HCT116 (cell line): Measurements from ENCODE around the gene IDH3G. TPM values are rescaled to one million over a fixed set of nuclear protein-coding genes. Genes with fewer than 3 reads are reported as not detected.

Source experiments
- ATAC-seq: fragments of 200-7000 bp; cut with Tn5 transposase; 2 replicates; pipeline ENCODE4 v1.9.1; 2020; ENCODE audit warnings: mild to moderate bottlenecking, moderate library complexity
- BruUV-seq: library from RNA; stranded (reverse); fragments of 400-500 nt; replicated peaks from 2 replicates; lab custom pipeline; 2021; lab: Mats Ljungman, UMichigan
- CTCF ChIA-PET: fragments of 300-600 bp; sonication (Branson Sonifier 250); formaldehyde crosslinking; loops from one replicate; lab custom pipeline; 2021; ENCODE audit warnings: antibody characterized with exemption; lab: Charles Lee
- POLR2A ChIA-PET: fragments of 300-600, 350-600 bp; sonication (Branson Sonifier 250); formaldehyde crosslinking; loops from one replicate; lab custom pipeline; 2021; ENCODE audit warnings: antibody characterized with exemption; lab: Charles Lee
- RAD21 ChIA-PET, 2 experiments: fragments of 300-600 bp; sonication (Branson Sonifier 250); formaldehyde crosslinking; loops; one replicate each; lab custom pipeline; 2023; ENCODE audit warnings: low total read pairs in 2 of 2; ENCODE audit not compliant: uncharacterized antibody in 2 of 2, unreplicated experiment in 2 of 2, low non-redundant PET in 1 of 2; lab: Charles Lee
- DNase-seq: peaks from one replicate; pipeline ENCODE4 v3.0.0-alpha.2; 2010; ENCODE audit warnings: low read depth, low spot score
- H2AFZ ChIP-seq: fragments of 200-600 bp; shearing (Covaris generic), sonication (generic); 2 replicates; pipeline ENCODE4 v1.6.1; 2017; ENCODE audit warnings: low read depth, mixed run types, mixed read lengths, antibody characterized with exemption, low read length; ENCODE audit not compliant: poor library complexity, severe bottlenecking
- H3K27ac ChIP-seq: 2 replicates; pipeline ENCODE4 v1.5.1; 2012; ENCODE audit warnings: low read depth, low read length
- H3K27me3 ChIP-seq: fragments of 200-600 bp; sonication (generic); 2 replicates; pipeline ENCODE4 v1.6.1; 2016; ENCODE audit warnings: mixed run types, low read length, mixed read lengths; ENCODE audit not compliant: insufficient read depth
- H3K36me3 ChIP-seq, 2 experiments: fragments of 200-500 bp in 1 of 2; fragments of 200-600 bp in 1 of 2; sonication (Bioruptor generic) in 1 of 2; sonication (generic) in 1 of 2; 2 replicates each; pipeline versions ENCODE4 v1.5.1 to v1.6.1; 2014 to 2016; ENCODE audit warnings: low read length in 2 of 2, inconsistent platforms in 1 of 2, mixed read lengths in 1 of 2, mixed run types in 1 of 2; ENCODE audit not compliant: insufficient read depth in 2 of 2, control insufficient read depth in 1 of 2
- H3K4me1 ChIP-seq, 2 experiments: fragments of 200-600 bp in 1 of 2; sonication (generic) in 1 of 2; 2 replicates each; pipeline versions ENCODE4 v1.5.1 to v1.6.1; 2012 to 2017; ENCODE audit warnings: low read length in 2 of 2, inconsistent platforms in 1 of 2, mild to moderate bottlenecking in 1 of 2, mixed read lengths in 1 of 2, mixed run types in 1 of 2, moderate library complexity in 1 of 2; ENCODE audit not compliant: insufficient read depth in 2 of 2, control insufficient read depth in 1 of 2
- H3K4me2 ChIP-seq: fragments of 200-600 bp; sonication (generic); 2 replicates; pipeline ENCODE4 v1.6.1; 2017; ENCODE audit warnings: mixed run types, low read length, mixed read lengths
- H3K4me3 ChIP-seq, 2 experiments: fragments of 200-600 bp in 1 of 2; sonication (generic) in 1 of 2; replicated peaks in 1 of 2; 2 replicates each; pipeline ENCODE4 v1.5.1; 2011 to 2016; ENCODE audit warnings: low read length in 2 of 2, control low read depth in 1 of 2, low read depth in 1 of 2, mild to moderate bottlenecking in 1 of 2, mixed read lengths in 1 of 2, mixed run types in 1 of 2
- H3K79me2 ChIP-seq: fragments of 200-600 bp; sonication (generic); 2 replicates; pipeline ENCODE4 v1.6.1; 2017; ENCODE audit warnings: mild to moderate bottlenecking, mixed run types, low read length, moderate library complexity, mixed read lengths; ENCODE audit not compliant: insufficient read depth
- H3K9ac ChIP-seq: fragments of 200-600 bp; sonication (generic); 2 replicates; pipeline ENCODE4 v1.6.1; 2016; ENCODE audit warnings: low read length, mixed read lengths
- H3K9me2 ChIP-seq: fragments of 200-600 bp; sonication (generic), shearing (Covaris generic); 2 replicates; pipeline ENCODE4 v1.6.1; 2017; ENCODE audit warnings: mixed run types, mild to moderate bottlenecking, moderate library complexity; ENCODE audit not compliant: insufficient read depth
- H3K9me3 ChIP-seq, 2 experiments: fragments of 200-500 bp in 1 of 2; fragments of 200-600 bp in 1 of 2; sonication (Bioruptor generic) in 1 of 2; sonication (generic) in 1 of 2; 2 replicates each; pipeline ENCODE4 v1.6.1; 2014 to 2017; ENCODE audit warnings: low read length in 2 of 2, mixed read lengths in 2 of 2, inconsistent platforms in 1 of 2, low read depth in 1 of 2, mild to moderate bottlenecking in 1 of 2, mixed run types in 1 of 2, moderate library complexity in 1 of 2; ENCODE audit not compliant: control insufficient read depth in 1 of 2, insufficient read depth in 1 of 2
- H4K20me1 ChIP-seq: fragments of 200-600 bp; sonication (generic), shearing (Covaris generic); 2 replicates; pipeline ENCODE4 v1.6.1; 2017; ENCODE audit warnings: mixed run types, mild to moderate bottlenecking, moderate library complexity; ENCODE audit not compliant: insufficient read depth
- CBX3 ChIP-seq: IDR thresholded peaks from 2 replicates; pipeline ENCODE4 v1.6.1; 2012; ENCODE audit warnings: low read depth
- CTCF ChIP-seq, 3 experiments: fragments of 200-600 bp in 1 of 3; sonication (generic) in 1 of 3; IDR thresholded peaks in 2 of 3; conservative IDR thresholded peaks in 1 of 3; 2 replicates each; pipeline ENCODE4 v1.5.1; 2012 to 2017; ENCODE audit warnings: low read depth in 2 of 3, low read length in 2 of 3, antibody characterized with exemption in 1 of 3, borderline replicate concordance in 1 of 3, control low read depth in 1 of 3, mild to moderate bottlenecking in 1 of 3, mixed read lengths in 1 of 3, mixed run types in 1 of 3, moderate library complexity in 1 of 3; ENCODE audit not compliant: insufficient read depth in 1 of 3
- EZH2 ChIP-seq: fragments of 200-600 bp; sonication (generic); IDR thresholded peaks from 2 replicates; pipeline ENCODE4 v1.6.1; 2017; ENCODE audit warnings: antibody characterized with exemption, mixed run types
- JUND ChIP-seq: IDR thresholded peaks from 2 replicates; pipeline ENCODE4 v1.6.1; 2012
- POLR2A ChIP-seq: IDR thresholded peaks from 2 replicates; pipeline ENCODE4 v1.7.0; 2011; ENCODE audit warnings: borderline replicate concordance; ENCODE audit not compliant: insufficient read depth, insufficient read length; ENCODE audit errors: extremely low read depth
- RAD21 ChIP-seq: IDR thresholded peaks from 2 replicates; pipeline ENCODE4 v1.6.1; 2012; ENCODE audit warnings: low read depth, mild to moderate bottlenecking
- ZBTB33 ChIP-seq: IDR thresholded peaks from 2 replicates; pipeline ENCODE4 v1.6.1; 2011; ENCODE audit warnings: mild to moderate bottlenecking, low read length, moderate library complexity; ENCODE audit not compliant: insufficient replicate concordance; ENCODE audit errors: extremely low read depth
- ZNF274 ChIP-seq: fragments of 200-500 bp; sonication (Bioruptor generic); IDR thresholded peaks from 2 replicates; pipeline ENCODE4 v1.6.1; 2014; ENCODE audit warnings: mild to moderate bottlenecking, low read depth, low read length, inconsistent platforms
- intact Hi-C: fragments of 100-400 bp; cut with micrococcal nuclease; formaldehyde crosslinking; loops from 2 replicates; pipeline ENCODE4 v1.10.0; 2022
- total RNA-seq: library from RNA; stranded (reverse); gene quantifications from one replicate; pipeline ENCODE4 v1.2.1, GENCODE V29; 2021; ENCODE audit not compliant: unreplicated experiment

Gene IDH3G
- total RNA-seq, 1 experiment from 2014 or later, result 49.7 TPM

GRCh38 chrX:153772316-153773217 lies 21.6 kb downstream of the IDH3G start (continued):
- no peak for TF ChIP-seq CTCF (IDR thresholded peaks at IDR 0.05 in 2 of 3, conservative IDR thresholded peaks at IDR 0.05 in 1 of 3; ENCODE audit: borderline replicate concordance in 1 of 3, insufficient read depth in 1 of 3, low read depth in 2 of 3, low read length in 2 of 3)
- TF ChIP-seq ZNF274, result no peak
- no peak for TF ChIP-seq ZBTB33

- no peaks in the 10 kb centered on the region for H3K27me3 ChIP-seq
- H3K36me3 ChIP-seq, result no peaks in the 10 kb centered on the region
- ATAC-seq (no peak), DNase-seq (no peak)
- BruUV-seq, result no TSS peak
- H4K20me1 ChIP-seq, result no peaks in the 10 kb centered on the region
- H3K9me3 ChIP-seq, result no peaks in the 10 kb centered on the region
- H2AFZ ChIP-seq, result no peak overlapping the region
- peaks cover 0 to under 1% of the 10 kb centered on the region in 2 experiments; a peak in 1 of 4 replicates for H3K4me1 ChIP-seq
- no peaks in the 10 kb centered on the region for H3K79me2 ChIP-seq
- H3K4me3 ChIP-seq, result no peak overlapping the region
- H3K27ac ChIP-seq, result no peak overlapping the region
- no peaks in the 10 kb centered on the region for H3K9me2 ChIP-seq
- no peak overlapping the region for H3K9ac ChIP-seq
- ChIA-PET POLR2A (no interaction called here), CTCF (no interaction called here), RAD21 (no interaction called here)
- intact Hi-C loops, result no loop called here
- H3K4me2 ChIP-seq, result no peak overlapping the region
- TF ChIP-seq JUND, result no peak
- no peak for TF ChIP-seq RAD21
- TF ChIP-seq EZH2, result no peak
- no peak for TF ChIP-seq CBX3
- no peak for TF ChIP-seq POLR2A
These were observed 22.5 kb downstream of the IDH3G start for GRCh38 chrX:153771415-153772315.
